GM21619 (cell line): ENCODE measurements around the gene IFNGR2.
"Not testable (repeated sequence)": the region's sequence is repeated elsewhere in the genome, so short reads cannot be mapped to it uniquely, and the experiment has no call there.

Experiments
- ATAC-seq: cut with Tn5 transposase; IDR thresholded peaks from one replicate; pipeline ENCODE4 v1.9.1; 2021; ENCODE audit not compliant: unreplicated experiment

IFNGR2 gene

GRCh38 chr21:33403128-33403785, at the start of gene IFNGR2:
IFNGR2 (plus strand) TSS chr21:33403413; CDS start chr21:33403544, 131 bp downstream.
- ATAC-seq: no peak

GRCh38 chr21:33355355-33355754, 47.9 kb upstream of the IFNGR2 start:
- no peak for ATAC-seq

- no peak for ATAC-seq
These were observed 47.2 kb upstream of the IFNGR2 start for GRCh38 chr21:33355996-33356395.

GRCh38 chr21:33357177-33357576, 46.0 kb upstream of the IFNGR2 start:
- ATAC-seq: no peak

GRCh38 chr21:33359446-33359845, 43.8 kb upstream of the IFNGR2 start:
- ATAC-seq: no peak

GRCh38 chr21:33360281-33360680, 42.9 kb upstream of the IFNGR2 start:
- ATAC-seq: no peak

GRCh38 chr21:33360881-33361602, 42.2 kb upstream of the IFNGR2 start:
- peak; percentile 78 for ATAC-seq

GRCh38 chr21:33362044-33362555, 41.1 kb upstream of the IFNGR2 start:
- ATAC-seq: no peak

- ATAC-seq: not testable (repeated sequence)
These were observed 39.2 kb upstream of the IFNGR2 start for GRCh38 chr21:33363911-33364609.

- no peak for ATAC-seq
These were observed 38.4 kb upstream of the IFNGR2 start for GRCh38 chr21:33364830-33365229.

GRCh38 chr21:33367309-33367973, 35.8 kb upstream of the IFNGR2 start:
- ATAC-seq: no peak

- no peak for ATAC-seq
These were observed 35.1 kb upstream of the IFNGR2 start for GRCh38 chr21:33368124-33368523.

GRCh38 chr21:33368576-33368975, 34.6 kb upstream of the IFNGR2 start:
- no peak for ATAC-seq

GRCh38 chr21:33369586-33369985, 33.6 kb upstream of the IFNGR2 start:
- no peak for ATAC-seq

- no peak for ATAC-seq
These were observed 32.9 kb upstream of the IFNGR2 start for GRCh38 chr21:33370305-33370704.

- ATAC-seq: no peak
These were observed 31.8 kb upstream of the IFNGR2 start for GRCh38 chr21:33371366-33371765.

- no peak for ATAC-seq
These were observed 30.6 kb upstream of the IFNGR2 start for GRCh38 chr21:33372582-33372981.

- ATAC-seq: no peak
These were observed 29.8 kb upstream of the IFNGR2 start for GRCh38 chr21:33373451-33373850.

- no peak for ATAC-seq
These were observed 29.1 kb upstream of the IFNGR2 start for GRCh38 chr21:33374080-33374449.

GRCh38 chr21:33374450-33375096, 28.6 kb upstream of the IFNGR2 start:
- ATAC-seq: no peak
